Endothelial cell (in vitro differentiated cells): Measurements from ENCODE around the gene CLDN10. TPM values are rescaled to one million over a fixed set of nuclear protein-coding genes. Genes with fewer than 3 reads are reported as not detected.

ENCODE experiments used
- DNase-seq: peaks from one replicate; pipeline ENCODE4 v3.0.0; 2021; ENCODE audit warnings: low spot score
- H3K27ac Mint-ChIP-seq: one replicate; pipeline ENCODE4 v1.8.0; 2021; ENCODE audit warnings: mixed read lengths, inconsistent platforms; ENCODE audit not compliant: unreplicated experiment
- H3K27me3 Mint-ChIP-seq: one replicate; pipeline ENCODE4 v1.8.0; 2021; ENCODE audit warnings: mild to moderate bottlenecking, moderate library complexity, mixed read lengths, inconsistent platforms; ENCODE audit not compliant: unreplicated experiment
- H3K36me3 Mint-ChIP-seq: one replicate; pipeline ENCODE4 v1.8.0; 2021; ENCODE audit warnings: mild to moderate bottlenecking, low read depth, mixed read lengths, inconsistent platforms; ENCODE audit not compliant: unreplicated experiment
- H3K4me1 Mint-ChIP-seq: one replicate; pipeline ENCODE4 v1.8.0; 2021; ENCODE audit warnings: mild to moderate bottlenecking, mixed read lengths, inconsistent platforms; ENCODE audit not compliant: unreplicated experiment
- H3K4me3 Mint-ChIP-seq: one replicate; pipeline ENCODE4 v1.8.0; 2021; ENCODE audit warnings: mild to moderate bottlenecking, mixed read lengths, inconsistent platforms; ENCODE audit not compliant: unreplicated experiment
- H3K9me3 Mint-ChIP-seq: one replicate; pipeline ENCODE4 v1.8.0; 2021; ENCODE audit warnings: mixed read lengths, inconsistent platforms; ENCODE audit not compliant: unreplicated experiment
- long read RNA-seq: library from polyadenylated mRNA; unstranded; transcript quantifications from one replicate; pipeline ENCODE4 v2.0.0, GENCODE V29; 2020; ENCODE audit not compliant: unreplicated experiment
- total RNA-seq: library from RNA; stranded (reverse); fragmentation: NEBNext Ultra II Directional; extraction: Animal tissue kit (Norgen Biotek cat#: 25700); gene quantifications from one replicate; pipeline ENCODE4 v1.2.1, GENCODE V29; 2021; ENCODE audit not compliant: unreplicated experiment
- TF ChIP-seq, protein P1 (sequence below): fragments of 200-600 bp; sonication (generic); IDR thresholded peaks from one replicate; pipeline ENCODE4 v1.5.0; 2021; ENCODE audit warnings: antibody characterized with exemption; ENCODE audit not compliant: unreplicated experiment

CLDN10 gene
- 1.6 TPM for total RNA-seq
- long read RNA-seq, partial matches to known transcripts: 0 of 3 reads
- long read RNA-seq, other reads (novel, unspliced or antisense): 1 of 3 reads

DNA sequence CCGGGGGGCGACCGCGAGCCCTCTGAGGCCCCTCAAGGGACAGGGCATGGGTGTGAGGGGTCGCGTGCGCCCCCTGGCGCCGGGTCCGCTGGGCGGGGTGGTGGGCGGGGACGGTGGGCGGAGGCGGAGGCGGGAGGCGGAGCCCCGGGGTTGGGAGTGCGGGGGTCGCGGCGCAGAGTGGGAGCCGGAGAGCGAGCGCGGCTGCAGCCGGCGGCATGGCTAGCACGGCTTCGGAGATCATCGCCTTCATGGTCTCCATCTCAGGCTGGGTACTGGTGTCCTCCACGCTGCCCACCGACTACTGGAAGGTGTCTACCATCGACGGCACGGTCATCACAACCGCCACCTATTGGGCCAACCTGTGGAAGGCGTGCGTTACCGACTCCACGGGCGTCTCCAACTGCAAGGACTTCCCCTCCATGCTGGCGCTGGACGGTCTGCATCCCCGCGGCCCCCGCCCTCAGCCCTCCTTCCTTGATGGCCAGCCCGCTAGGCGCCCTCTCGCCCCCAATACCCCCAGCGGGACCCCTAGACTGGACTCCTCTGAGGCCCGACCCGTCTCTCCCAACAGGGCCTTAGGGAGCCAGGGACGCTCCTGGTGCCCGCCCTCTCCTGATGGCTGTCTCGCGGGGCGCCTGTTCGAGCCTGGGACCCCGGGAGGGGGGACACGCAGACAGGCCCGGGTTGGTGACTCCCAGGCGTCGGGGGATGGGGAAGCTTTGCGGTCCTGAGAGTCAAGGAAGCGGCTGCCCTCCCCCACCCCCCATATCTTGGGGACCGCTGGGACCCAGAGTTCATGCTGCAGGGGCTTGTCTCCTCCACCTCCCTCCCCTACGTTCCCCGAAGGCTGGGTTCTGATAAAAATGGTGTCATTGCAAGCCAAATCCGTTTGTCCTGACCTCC is at the start of gene CLDN10:
TSS of gene CLDN10 (plus strand) at position 182 of the 903 bp plus-strand sequence. CDS start at position 216, 34 bp downstream.
- peak within 1 kb of the TSS; percentile 85 for H3K4me3 Mint-ChIP-seq
- no peak within 1 kb of the TSS for H3K27ac Mint-ChIP-seq
- peaks cover 8% of the 10 kb centered on the region for H3K36me3 Mint-ChIP-seq
- peak; percentile 78 for DNase-seq
- peaks cover 11% of the 10 kb centered on the region for H3K4me1 Mint-ChIP-seq
- TF ChIP-seq, protein P1, sequence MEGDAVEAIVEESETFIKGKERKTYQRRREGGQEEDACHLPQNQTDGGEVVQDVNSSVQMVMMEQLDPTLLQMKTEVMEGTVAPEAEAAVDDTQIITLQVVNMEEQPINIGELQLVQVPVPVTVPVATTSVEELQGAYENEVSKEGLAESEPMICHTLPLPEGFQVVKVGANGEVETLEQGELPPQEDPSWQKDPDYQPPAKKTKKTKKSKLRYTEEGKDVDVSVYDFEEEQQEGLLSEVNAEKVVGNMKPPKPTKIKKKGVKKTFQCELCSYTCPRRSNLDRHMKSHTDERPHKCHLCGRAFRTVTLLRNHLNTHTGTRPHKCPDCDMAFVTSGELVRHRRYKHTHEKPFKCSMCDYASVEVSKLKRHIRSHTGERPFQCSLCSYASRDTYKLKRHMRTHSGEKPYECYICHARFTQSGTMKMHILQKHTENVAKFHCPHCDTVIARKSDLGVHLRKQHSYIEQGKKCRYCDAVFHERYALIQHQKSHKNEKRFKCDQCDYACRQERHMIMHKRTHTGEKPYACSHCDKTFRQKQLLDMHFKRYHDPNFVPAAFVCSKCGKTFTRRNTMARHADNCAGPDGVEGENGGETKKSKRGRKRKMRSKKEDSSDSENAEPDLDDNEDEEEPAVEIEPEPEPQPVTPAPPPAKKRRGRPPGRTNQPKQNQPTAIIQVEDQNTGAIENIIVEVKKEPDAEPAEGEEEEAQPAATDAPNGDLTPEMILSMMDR: peak; percentile 73
- no peaks in the 10 kb centered on the region for H3K9me3 Mint-ChIP-seq
- peaks cover 8% of the 10 kb centered on the region for H3K27me3 Mint-ChIP-seq

- no peaks in the 10 kb centered on the region for H3K4me1 Mint-ChIP-seq
- H3K36me3 Mint-ChIP-seq: no peaks in the 10 kb centered on the region
- H3K27me3 Mint-ChIP-seq: peaks cover 1% of the 10 kb centered on the region
- no peak overlapping the region for H3K27ac Mint-ChIP-seq
- no peaks in the 10 kb centered on the region for H3K9me3 Mint-ChIP-seq
- no peak overlapping the region for H3K4me3 Mint-ChIP-seq
- TF ChIP-seq, protein P1: no peak
- DNase-seq: no peak
Observed at GRCh38 chr13:95503662-95504061, 48.9 kb upstream of the CLDN10 start.

DNA sequence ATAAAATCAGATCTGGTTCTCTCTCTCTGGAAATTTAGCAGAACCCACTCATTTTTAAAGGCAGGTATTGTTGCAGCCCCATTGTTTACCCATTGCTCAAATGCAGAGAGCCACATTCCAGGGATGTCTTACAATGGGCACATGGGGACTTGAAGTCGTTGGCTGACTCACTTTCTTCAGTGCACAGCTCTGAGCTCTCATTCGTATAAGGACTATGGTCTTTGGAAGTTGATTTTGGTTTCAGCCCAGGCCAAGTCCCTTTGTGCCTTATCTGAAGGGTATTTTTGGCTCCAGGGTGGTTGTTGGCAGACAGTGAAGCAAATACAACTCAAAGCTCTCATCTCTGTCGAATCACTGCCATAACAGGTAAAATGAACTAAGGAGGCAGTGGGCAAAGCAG is 47.3 kb upstream of the CLDN10 start:
- Mint-ChIP-seq H3K4me3 (no peak overlapping the region), H3K4me1 (no peaks in the 10 kb centered on the region), H3K27me3 (peaks cover 1% of the 10 kb centered on the region), H3K36me3 (no peaks in the 10 kb centered on the region), H3K27ac (no peak overlapping the region), H3K9me3 (no peaks in the 10 kb centered on the region)
- TF ChIP-seq, protein P1: no peak
- no peak for DNase-seq

- H3K4me3 Mint-ChIP-seq: no peak overlapping the region
- H3K36me3 Mint-ChIP-seq: no peaks in the 10 kb centered on the region
- no peak for DNase-seq
- no peaks in the 10 kb centered on the region for H3K4me1 Mint-ChIP-seq
- no peak overlapping the region for H3K27ac Mint-ChIP-seq
- no peaks in the 10 kb centered on the region for H3K9me3 Mint-ChIP-seq
- TF ChIP-seq, protein P1: no peak
- H3K27me3 Mint-ChIP-seq: peaks cover 1% of the 10 kb centered on the region
Observed at GRCh38 chr13:95505986-95506385, 46.5 kb upstream of the CLDN10 start.

GRCh38 chr13:95507991-95508390 is 44.5 kb upstream of the CLDN10 start:
- TF ChIP-seq, protein P1: no peak
- Mint-ChIP-seq H3K27ac (no peak overlapping the region), H3K4me3 (no peak overlapping the region), H3K9me3 (no peaks in the 10 kb centered on the region), H3K36me3 (no peaks in the 10 kb centered on the region), H3K27me3 (peaks cover 1% of the 10 kb centered on the region), H3K4me1 (no peaks in the 10 kb centered on the region)
- no peak for DNase-seq
